SK-N-SH treated with all-trans-retinoic acid at 6 μM for 48 hours (cell line): ENCODE results near the gene IL17REL.

Source experiments
- ATAC-seq: fragments of 200-7000 bp; cut with Tn5 transposase; 3 replicates; pipeline ENCODE4 v1.9.1; 2020; ENCODE audit warnings: mild to moderate bottlenecking, moderate library complexity
- ARNTL ChIP-seq: fragments of 450-650 bp; formaldehyde crosslinking; IDR thresholded peaks from 2 replicates; pipeline ENCODE4 v1.5.0; 2020; ENCODE audit warnings: low read depth, mild to moderate bottlenecking, moderate library complexity, borderline replicate concordance
- BACH2 ChIP-seq: fragments of 250-450 bp; sonication (Bioruptor Pico); IDR thresholded peaks from 2 replicates; pipeline ENCODE4 v1.9.0; 2021; ENCODE audit warnings: mild to moderate bottlenecking, borderline replicate concordance
- CSDC2 ChIP-seq: fragments of 250-450 bp; sonication (Bioruptor Pico); IDR thresholded peaks from 2 replicates; pipeline ENCODE4 v1.5.0; 2020; ENCODE audit warnings: mild to moderate bottlenecking, moderate library complexity
- ESRRG ChIP-seq: fragments of 250-450 bp; sonication (Bioruptor Pico); IDR thresholded peaks from 2 replicates; pipeline ENCODE4 v1.6.1; 2021; ENCODE audit warnings: mild to moderate bottlenecking
- GLIS3 ChIP-seq: fragments of 250-450 bp; sonication (Bioruptor Pico); IDR thresholded peaks from 2 replicates; pipeline ENCODE4 v1.5.0; 2020; ENCODE audit warnings: mild to moderate bottlenecking, moderate library complexity
- OSR1 ChIP-seq: fragments of 250-450 bp; sonication (Bioruptor Pico); IDR thresholded peaks from 2 replicates; pipeline ENCODE4 v1.8.0; 2022; ENCODE audit warnings: moderate library complexity, mild to moderate bottlenecking, inconsistent platforms
- RARB ChIP-seq: fragments of 250-450 bp; sonication (Bioruptor Pico); IDR thresholded peaks from 2 replicates; pipeline ENCODE4 v1.8.0; 2021; ENCODE audit warnings: mild to moderate bottlenecking, moderate library complexity
- SNAI2 ChIP-seq: fragments of 250-450 bp; sonication (Bioruptor Pico); IDR thresholded peaks from 2 replicates; pipeline ENCODE4 v1.5.0; 2020; ENCODE audit warnings: mild to moderate bottlenecking, moderate library complexity
- TCF4 ChIP-seq: fragments of 250-450 bp; sonication (Bioruptor Pico); IDR thresholded peaks from 2 replicates; pipeline ENCODE4 v1.8.0; 2021; ENCODE audit warnings: mild to moderate bottlenecking, moderate library complexity, borderline replicate concordance
- TOX ChIP-seq: fragments of 250-450 bp; sonication (Bioruptor Pico); IDR thresholded peaks from 2 replicates; pipeline ENCODE4 v1.8.0; 2021; ENCODE audit warnings: mild to moderate bottlenecking, moderate library complexity, borderline replicate concordance
- ZC3H10 ChIP-seq: fragments of 250-450 bp; sonication (Bioruptor Pico); IDR thresholded peaks from 2 replicates; pipeline ENCODE4 v1.5.1; 2021; ENCODE audit warnings: mild to moderate bottlenecking, moderate library complexity
- ZFP3 ChIP-seq: fragments of 250-450 bp; sonication (Bioruptor Pico); IDR thresholded peaks from 2 replicates; pipeline ENCODE4 v1.5.0; 2020; ENCODE audit warnings: mild to moderate bottlenecking, moderate library complexity
- ZFP30 ChIP-seq: fragments of 450-650 bp; formaldehyde crosslinking; IDR thresholded peaks from 2 replicates; pipeline ENCODE4 v1.5.0; 2022; ENCODE audit warnings: mild to moderate bottlenecking, moderate library complexity
- ZNF565 ChIP-seq: fragments of 450-650 bp; formaldehyde crosslinking; conservative IDR thresholded peaks from 2 replicates; pipeline ENCODE4 v1.5.0; 2020; ENCODE audit warnings: low read depth, mild to moderate bottlenecking, moderate library complexity
- ZNF70 ChIP-seq: fragments of 450-650 bp; formaldehyde crosslinking; IDR thresholded peaks from 2 replicates; pipeline ENCODE4 v1.5.0; 2020; ENCODE audit warnings: mild to moderate bottlenecking, moderate library complexity
- ZNF8 ChIP-seq: fragments of 450-650 bp; formaldehyde crosslinking; IDR thresholded peaks from 2 replicates; pipeline ENCODE4 v1.5.0; 2020; ENCODE audit warnings: mild to moderate bottlenecking, moderate library complexity
- TF ChIP-seq, protein P1 (sequence below): fragments of 250-450 bp; sonication (Bioruptor Pico); IDR thresholded peaks from 2 replicates; pipeline ENCODE4 v1.8.0; 2021; ENCODE audit warnings: low read depth, mild to moderate bottlenecking, moderate library complexity, borderline replicate concordance
- TF ChIP-seq, protein P2 (sequence below): fragments of 250-450 bp; sonication (Bioruptor Pico); IDR thresholded peaks from 2 replicates; pipeline ENCODE4 v1.8.0; 2020; ENCODE audit warnings: mild to moderate bottlenecking, moderate library complexity, borderline replicate concordance
- TF ChIP-seq, protein P3 (sequence below): fragments of 250-450 bp; sonication (Bioruptor Pico); IDR thresholded peaks from 2 replicates; pipeline ENCODE4 v1.5.1; 2021; ENCODE audit warnings: mild to moderate bottlenecking, moderate library complexity

The IL17REL gene

DNA sequence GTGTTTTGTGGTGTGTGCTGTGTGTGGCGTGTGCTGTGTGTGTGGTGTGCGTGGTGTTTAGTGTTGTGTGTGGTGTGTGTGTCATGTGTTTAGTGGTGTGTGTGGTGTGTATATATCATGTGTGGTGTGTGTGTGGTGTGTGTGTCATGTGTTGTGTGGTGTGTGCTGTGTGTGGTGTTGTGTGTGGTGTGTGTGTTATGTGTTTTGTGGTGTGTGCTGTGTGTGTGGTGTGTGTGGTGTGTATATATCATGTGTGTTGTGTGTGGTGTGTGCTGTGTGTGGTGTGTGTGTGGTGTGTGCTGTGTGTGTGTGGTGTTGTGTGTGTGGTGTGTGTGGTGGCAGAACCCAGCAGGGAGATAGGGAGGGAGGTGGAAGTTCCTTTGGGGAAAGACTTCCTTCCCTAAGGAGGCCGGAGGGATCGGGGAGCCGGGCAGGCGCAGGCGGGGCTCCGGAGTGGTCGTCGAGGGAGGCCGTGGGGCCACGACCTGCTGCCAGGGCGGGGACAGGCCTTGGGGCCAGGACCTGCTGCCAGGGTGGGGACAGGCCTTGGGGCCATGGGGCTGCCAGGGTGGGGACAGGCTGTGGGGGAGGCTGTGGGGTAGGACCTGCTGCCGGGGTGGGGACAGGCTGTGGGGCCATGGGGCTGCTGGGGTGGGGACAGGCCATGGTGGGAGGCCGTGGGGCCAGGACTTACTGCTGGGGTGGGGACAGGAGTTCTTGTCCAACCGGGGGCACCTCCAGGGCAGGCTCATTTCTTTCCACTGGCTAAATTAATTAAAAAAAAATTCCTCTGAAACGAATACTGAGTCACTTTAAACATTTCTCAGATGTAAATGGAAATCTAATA lies 36.8 kb downstream of the IL17REL start:
- ATAC-seq, result no peak; the same call in 2 of the 3 replicates
- TF ChIP-seq TOX (CRISPR knock-in tag) (no peak), ZFP3 (CRISPR knock-in tag) (no peak), CSDC2 (CRISPR knock-in tag) (no peak), ESRRG (CRISPR knock-in tag) (no peak), ZNF70 (CRISPR knock-in tag) (no peak), OSR1 (CRISPR knock-in tag) (no peak), ZNF565 (CRISPR knock-in tag) (no peak), SNAI2 (CRISPR knock-in tag) (no peak), GLIS3 (CRISPR knock-in tag) (no peak), BACH2 (CRISPR knock-in tag) (no peak), RARB (CRISPR knock-in tag) (no peak), ZFP30 (CRISPR knock-in tag) (no peak), ZC3H10 (CRISPR knock-in tag) (no peak), TCF4 (CRISPR knock-in tag) (no peak)
- TF ChIP-seq, protein P1, sequence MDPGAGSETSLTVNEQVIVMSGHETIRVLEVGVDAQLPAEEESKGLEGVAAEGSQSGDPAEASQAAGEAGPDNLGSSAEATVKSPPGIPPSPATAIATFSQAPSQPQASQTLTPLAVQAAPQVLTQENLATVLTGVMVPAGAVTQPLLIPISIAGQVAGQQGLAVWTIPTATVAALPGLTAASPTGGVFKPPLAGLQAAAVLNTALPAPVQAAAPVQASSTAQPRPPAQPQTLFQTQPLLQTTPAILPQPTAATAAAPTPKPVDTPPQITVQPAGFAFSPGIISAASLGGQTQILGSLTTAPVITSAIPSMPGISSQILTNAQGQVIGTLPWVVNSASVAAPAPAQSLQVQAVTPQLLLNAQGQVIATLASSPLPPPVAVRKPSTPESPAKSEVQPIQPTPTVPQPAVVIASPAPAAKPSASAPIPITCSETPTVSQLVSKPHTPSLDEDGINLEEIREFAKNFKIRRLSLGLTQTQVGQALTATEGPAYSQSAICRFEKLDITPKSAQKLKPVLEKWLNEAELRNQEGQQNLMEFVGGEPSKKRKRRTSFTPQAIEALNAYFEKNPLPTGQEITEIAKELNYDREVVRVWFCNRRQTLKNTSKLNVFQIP (CRISPR knock-in tag), result no peak

DNA sequence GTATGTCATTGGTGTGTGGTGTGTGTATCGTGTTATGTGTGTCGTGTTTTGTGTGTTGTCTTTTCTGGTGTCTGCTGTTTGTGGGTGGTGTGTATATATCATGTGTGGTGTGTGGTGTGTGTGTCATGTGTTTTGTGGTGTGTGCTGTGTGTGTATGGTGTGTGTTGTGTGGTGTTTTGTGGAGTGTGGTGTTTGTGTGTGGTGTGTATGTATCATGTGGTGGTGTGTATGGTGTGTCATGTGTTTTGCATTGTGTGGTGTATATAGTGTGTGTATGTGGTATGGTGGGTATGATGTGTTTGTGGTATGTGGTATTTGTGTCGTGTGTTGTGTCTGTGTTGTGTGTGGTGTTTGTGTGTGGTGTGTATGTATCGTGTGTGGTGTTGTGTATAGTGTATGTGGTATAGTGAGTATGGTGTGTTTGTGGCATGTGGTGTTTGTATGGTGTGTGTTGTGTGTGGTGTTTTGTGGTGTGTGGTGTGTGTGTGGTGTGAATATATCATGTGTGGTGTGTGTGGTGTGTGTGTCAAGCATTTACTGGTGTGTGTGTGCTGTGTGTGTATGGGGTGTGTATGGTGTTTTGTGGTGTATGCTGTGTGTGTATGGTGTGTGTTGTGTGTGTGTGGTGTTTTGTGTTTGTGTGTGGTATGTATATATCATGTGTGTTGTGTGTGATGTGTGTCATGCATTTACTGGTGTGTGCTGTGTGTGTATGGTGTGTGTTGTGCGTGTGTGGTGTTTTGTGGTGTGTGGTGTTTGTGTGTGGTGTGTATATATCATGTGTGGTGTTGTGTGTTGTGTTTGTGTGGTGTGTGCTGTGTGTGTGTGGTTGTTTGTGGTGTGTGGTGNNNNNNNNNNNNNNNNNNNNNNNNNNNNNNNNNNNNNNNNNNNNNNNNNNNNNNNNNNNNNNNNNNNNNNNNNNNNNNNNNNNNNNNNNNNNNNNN lies 39.3 kb downstream of the IL17REL start:
- no peak for TF ChIP-seq ESRRG (CRISPR knock-in tag)
- TF ChIP-seq GLIS3 (CRISPR knock-in tag), result no peak
- no peak for TF ChIP-seq ARNTL (CRISPR knock-in tag)
- TF ChIP-seq ZNF8 (CRISPR knock-in tag), result no peak
- TF ChIP-seq, protein P2, sequence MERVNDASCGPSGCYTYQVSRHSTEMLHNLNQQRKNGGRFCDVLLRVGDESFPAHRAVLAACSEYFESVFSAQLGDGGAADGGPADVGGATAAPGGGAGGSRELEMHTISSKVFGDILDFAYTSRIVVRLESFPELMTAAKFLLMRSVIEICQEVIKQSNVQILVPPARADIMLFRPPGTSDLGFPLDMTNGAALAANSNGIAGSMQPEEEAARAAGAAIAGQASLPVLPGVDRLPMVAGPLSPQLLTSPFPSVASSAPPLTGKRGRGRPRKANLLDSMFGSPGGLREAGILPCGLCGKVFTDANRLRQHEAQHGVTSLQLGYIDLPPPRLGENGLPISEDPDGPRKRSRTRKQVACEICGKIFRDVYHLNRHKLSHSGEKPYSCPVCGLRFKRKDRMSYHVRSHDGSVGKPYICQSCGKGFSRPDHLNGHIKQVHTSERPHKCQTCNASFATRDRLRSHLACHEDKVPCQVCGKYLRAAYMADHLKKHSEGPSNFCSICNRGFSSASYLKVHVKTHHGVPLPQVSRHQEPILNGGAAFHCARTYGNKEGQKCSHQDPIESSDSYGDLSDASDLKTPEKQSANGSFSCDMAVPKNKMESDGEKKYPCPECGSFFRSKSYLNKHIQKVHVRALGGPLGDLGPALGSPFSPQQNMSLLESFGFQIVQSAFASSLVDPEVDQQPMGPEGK (CRISPR knock-in tag), result no peak
- TF ChIP-seq RARB (CRISPR knock-in tag), result no peak
- no peak for ATAC-seq

DNA sequence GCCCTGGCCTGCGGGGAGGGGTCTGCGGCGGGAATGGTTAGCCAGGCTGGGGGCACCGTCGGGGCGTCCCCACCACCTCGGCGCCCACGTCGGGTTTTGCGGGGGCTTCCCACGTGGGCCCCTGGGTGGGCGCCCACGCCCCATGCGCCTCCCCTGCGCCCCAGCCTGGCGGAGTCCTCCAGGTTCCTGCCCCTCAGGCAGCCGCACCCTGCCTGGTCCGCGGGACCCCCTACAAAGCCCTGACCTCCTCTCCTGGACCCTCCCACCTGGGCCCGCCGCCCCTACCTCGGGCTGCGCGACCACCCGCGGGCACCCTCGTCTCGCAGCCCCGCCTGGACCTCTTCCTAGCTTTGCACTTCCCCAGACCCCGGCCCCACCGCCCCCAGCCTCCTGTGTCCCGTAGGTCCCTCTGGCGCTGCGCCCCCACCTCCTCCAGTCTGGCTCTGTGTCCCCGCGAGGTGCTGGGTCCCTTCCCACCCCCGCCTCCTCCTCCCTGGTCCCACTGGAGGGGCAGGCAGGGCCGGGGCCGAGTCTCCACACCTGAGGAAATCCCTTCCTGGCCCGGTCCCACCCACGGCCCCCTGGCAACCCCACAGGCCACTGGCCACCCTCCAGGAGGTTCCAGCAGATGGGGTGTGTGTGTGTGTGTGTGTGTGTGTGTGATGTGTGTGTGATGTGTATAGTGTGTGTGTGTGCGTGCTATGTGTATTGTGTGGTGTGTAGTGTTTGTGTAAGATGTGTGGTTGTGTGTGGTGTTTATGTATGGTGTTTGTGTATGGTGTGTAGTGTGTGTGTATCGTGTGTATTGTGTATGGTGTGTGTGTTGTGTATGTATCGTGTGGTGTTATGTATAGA lies 40.2 kb downstream of the IL17REL start:
- TF ChIP-seq ESRRG (CRISPR knock-in tag) (no peak), CSDC2 (CRISPR knock-in tag) (no peak), RARB (CRISPR knock-in tag) (no peak)
- TF ChIP-seq, protein P3, sequence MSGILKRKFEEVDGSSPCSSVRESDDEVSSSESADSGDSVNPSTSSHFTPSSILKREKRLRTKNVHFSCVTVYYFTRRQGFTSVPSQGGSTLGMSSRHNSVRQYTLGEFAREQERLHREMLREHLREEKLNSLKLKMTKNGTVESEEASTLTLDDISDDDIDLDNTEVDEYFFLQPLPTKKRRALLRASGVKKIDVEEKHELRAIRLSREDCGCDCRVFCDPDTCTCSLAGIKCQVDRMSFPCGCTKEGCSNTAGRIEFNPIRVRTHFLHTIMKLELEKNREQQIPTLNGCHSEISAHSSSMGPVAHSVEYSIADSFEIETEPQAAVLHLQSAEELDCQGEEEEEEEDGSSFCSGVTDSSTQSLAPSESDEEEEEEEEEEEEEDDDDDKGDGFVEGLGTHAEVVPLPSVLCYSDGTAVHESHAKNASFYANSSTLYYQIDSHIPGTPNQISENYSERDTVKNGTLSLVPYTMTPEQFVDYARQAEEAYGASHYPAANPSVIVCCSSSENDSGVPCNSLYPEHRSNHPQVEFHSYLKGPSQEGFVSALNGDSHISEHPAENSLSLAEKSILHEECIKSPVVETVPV (CRISPR knock-in tag), result no peak
- ATAC-seq, result no peak
